Measurements from ENCODE around the gene BACH2.
"Not testable (repeated sequence)": the region's sequence is repeated elsewhere in the genome, so short reads cannot be mapped to it uniquely, and the experiment has no call there.

Gene BACH2

DNA sequence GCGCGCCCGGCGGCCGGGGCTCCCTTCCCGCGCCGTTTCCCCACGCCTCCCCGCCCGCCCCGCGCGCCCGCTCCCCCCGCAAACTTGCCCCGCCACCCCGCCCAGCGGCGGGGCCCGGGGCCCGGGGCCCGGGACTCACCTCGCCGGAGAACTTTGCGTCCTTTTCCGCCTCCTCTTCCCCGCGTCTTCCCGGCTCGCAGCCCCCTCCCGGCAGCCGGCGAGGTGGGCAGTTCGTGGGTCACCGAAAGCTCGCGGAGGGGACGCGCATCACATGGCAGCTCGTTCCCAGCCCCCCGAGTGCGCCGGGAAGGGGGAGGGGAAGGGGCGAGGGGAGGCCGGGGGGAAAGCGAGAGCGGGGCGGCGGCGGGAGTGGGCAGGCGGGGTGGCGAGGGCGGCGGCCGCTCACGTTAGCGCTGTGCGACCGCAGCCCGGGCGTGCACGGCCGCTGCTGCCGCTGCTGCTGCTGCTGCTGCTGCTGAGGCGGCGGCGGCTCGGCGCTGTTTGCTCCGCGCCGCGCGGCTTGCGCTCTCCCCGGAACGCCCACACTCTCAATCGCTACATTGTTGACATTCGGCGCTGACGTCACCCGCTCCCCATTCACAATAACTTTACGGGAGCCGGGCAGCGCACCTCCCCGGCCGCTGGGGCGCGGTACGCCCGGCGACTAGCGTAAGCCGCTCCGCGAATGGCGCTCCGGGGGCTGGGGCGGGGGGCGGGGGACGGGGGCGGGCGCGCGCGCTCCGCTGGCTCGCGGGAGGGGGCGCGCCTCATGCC, at the start of gene BACH2:
BACH2 (minus strand) TSS at position 503 of the 774 bp plus-strand sequence. CDS start 287,999 bp downstream, outside the sequence.
- DNase-seq (ENCODE audit: low read depth in 4 of 4, low spot score in 1 of 4): peak; percentile 84 to 96 (median 91)

DNA sequence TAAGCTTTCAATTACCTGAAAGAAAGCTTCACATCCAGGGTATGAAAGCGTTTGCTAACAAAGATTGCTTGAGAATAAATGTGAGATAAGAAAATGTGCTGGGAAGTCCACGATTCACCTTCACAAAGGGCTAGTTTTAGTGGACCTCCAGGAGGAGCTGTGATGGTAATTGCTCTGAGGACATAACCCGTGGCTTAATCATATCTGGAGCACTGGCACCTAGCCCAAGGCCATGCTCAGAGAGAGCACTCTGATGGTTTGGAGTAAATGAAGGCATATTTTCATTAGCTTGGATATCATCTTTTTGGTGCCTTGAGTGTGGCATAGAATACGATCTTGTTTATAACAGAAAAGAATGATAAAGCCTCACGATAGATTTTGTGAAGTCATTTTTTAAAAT, 46.9 kb upstream of the BACH2 start:
- no peak for DNase-seq (ENCODE audit: low read depth in 4 of 4, low spot score in 1 of 4)

DNA sequence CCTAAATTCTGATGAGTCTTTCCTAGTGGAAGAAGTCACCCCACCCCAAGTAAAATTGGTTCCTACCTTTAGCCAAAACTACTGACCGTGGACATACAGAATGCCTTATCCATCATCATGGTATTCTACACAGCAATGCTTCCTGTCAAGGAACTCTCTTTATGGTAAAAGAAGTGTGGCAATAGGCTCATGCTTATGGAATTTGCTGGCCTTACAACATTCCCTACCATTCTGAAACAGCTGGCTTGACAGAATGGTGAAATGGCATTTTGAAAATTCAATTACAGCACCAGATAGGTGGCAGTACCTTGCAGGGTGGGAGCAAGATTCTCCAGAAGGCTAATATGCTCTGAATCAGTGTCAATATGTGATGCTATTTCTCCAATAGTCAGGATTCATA, 41.8 kb upstream of the BACH2 start:
- DNase-seq (ENCODE audit: low read depth in 4 of 4, low spot score in 1 of 4): no peak

DNA sequence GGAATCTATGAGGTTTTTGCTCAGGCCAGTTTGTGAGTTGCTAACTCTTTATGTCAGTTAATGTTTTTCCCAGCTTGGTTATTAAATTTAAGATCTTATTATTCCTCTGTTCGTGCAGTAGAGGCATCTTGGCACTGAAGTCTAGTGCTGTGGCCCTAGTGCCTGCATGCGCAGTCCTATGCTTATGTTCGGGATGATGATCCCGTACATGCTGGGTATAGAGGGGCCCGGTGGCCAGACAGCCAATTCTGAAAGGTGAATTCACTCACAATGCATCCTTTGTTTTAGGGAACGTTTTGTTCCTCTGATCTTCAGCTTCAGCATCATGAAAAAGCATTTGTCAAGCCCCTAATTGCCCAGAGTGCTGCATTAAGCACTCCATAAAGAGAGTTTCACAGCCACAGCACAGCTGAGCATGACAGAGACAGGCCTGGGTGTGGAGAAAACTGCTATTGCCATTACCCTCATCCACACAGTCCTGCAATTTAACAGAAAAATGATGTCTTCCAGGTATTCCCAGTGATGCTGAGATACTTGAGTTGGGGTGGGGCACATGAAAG, 39.8 kb upstream of the BACH2 start:
- DNase-seq (ENCODE audit: low read depth in 4 of 4, low spot score in 1 of 4): no peak

DNA sequence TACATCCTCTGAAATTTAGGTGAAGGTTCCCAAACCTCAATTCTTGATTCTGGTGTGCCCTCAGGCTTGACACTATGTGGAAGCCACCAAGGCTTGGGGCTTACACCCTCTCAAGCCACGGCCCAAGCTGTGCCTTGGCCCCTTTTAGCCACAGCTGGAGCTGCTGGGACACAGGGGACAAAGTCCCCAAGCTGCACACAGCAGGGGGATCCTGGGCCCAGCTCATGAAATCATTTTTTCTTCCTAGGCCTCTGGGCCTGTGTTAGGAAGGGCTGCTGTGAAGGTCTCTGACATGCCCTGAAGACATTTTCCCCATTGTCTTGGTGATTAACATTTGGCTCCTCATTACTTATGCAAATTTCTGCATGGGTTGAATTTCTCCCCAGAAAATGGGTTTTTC, 37.3 kb upstream of the BACH2 start:
- DNase-seq (ENCODE audit: low read depth in 4 of 4, low spot score in 1 of 4): no peak

DNA sequence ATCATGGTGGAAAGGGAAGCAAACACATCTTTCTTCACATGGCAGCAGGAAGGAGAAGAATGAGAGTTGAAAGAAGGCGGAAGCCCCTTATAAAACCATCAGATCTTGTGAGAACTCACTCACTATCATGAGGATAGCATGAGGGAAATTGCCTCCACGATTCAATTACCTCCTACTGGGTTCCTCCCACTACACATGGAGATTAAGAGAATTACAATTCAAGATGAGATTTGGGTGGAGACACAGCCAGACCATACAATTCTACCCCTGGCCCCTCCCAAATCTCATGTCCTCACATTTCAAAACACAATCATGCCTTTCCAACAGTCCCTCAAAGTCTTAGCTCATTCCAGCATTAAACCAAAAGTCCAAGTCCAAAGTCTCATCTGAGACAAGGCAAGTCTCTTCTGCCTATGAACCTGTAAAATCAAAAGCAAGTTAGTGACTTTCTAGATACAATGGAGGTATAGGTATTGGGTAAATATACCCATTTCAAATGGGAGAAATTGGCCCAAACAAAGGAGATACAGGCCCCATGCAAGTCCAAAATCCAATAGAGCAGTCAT, 36.4 kb upstream of the BACH2 start:
- not testable (repeated sequence) for DNase-seq (ENCODE audit: low read depth in 4 of 4, low spot score in 1 of 4)

DNA sequence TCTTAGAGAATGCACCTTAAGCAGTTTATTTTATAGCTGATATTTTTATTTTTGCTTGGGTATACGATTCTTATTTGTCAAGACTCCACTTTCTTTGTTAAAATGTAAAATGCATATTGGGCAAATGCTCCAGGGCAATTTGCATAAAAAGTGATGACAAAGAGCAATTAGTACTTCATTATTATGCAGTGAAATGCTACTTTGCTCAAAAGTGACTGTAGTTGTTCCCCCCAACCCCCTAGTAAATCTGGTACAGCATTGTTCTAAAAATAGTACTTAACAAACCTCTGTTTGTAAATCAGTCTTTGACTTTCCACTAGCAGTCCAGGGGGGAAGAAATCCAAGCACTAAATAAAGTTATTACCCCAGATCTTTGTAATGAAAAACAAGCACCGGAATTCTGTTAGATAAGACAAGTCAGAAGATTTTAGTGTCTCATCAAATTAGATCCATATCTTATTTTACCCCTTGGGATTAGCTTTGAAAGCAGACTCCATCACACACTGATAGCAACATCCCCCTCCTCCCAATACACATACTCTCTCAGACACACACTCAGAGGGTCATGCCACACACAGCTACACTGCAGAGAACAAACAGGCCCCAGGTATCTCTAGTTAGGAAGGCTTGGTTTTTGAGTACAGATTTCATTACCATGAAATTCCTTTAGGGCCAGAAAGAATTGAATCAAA, 32.9 kb upstream of the BACH2 start:
- DNase-seq (ENCODE audit: low read depth in 4 of 4, low spot score in 1 of 4): no peak

DNA sequence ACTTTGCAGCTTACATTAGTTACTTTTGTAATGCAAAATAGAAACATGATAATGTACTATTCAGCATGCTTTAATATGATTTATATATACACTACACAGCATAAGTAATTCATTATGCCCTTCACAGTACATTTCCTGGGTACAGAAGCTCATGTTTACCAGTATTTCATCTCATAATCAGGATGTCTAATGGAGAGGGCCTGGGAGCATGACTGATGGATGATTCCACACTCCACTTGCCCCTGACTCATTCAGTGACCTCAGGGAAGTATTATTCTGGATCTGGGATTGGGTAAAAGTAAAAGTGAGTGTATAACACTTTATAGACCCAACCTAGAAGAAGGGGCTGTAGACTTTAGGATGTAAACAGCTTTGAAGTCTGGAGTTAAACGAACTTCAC, 31.4 kb upstream of the BACH2 start:
- DNase-seq (ENCODE audit: low read depth in 4 of 4, low spot score in 1 of 4): no peak

DNA sequence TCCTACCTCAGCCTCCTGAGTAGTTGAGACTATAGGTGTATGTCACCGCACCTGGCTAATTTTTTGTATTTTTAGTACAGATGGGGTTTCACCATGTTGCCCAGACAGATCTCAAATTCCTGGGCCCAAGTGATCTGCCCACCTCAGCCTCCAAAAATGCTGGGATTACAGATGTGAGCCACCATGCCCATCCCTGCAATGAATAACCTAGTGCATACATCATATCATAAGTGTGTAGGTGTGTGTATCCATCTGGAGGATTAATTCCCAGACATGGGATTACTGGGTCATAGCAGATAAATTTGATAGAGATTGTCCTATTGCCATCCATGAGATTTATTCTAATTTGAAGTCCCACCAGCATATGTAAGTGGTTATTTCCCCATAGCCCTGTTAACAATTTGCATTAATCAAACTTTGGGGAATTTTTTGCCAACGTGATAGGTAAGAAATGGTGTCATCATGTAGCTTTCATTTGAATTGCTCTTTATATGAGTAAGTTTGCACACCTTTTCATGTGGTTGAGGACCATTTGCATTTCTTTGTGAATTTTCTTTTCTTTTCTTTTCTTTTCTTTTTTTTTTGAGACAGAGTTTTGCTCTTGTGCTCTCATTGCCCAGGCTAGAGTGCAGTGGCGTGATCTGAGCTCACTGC, 29.9 kb upstream of the BACH2 start:
- no peak for DNase-seq (ENCODE audit: low read depth in 4 of 4, low spot score in 1 of 4)

DNA sequence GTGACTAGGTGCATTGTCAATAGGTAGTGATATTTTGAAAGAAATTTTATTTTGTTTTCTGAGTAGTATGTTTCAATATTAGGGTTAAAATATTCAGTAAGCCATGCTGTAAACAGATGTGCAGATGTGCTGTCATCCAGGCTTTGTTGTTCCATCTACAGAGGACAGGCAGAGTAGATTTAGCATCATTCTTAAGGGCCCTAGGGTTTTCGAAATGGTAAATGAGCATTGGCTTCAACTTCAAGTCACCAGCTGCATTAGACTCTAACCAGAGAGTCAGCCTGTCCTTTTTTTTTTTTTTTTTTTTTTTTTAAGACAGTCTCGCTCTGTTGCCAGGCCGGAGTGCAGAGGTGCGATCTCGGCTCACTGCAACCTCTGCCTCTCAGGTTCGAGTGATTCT, 27.1 kb upstream of the BACH2 start:
- no peak for DNase-seq (ENCODE audit: low read depth in 4 of 4, low spot score in 1 of 4)

DNA sequence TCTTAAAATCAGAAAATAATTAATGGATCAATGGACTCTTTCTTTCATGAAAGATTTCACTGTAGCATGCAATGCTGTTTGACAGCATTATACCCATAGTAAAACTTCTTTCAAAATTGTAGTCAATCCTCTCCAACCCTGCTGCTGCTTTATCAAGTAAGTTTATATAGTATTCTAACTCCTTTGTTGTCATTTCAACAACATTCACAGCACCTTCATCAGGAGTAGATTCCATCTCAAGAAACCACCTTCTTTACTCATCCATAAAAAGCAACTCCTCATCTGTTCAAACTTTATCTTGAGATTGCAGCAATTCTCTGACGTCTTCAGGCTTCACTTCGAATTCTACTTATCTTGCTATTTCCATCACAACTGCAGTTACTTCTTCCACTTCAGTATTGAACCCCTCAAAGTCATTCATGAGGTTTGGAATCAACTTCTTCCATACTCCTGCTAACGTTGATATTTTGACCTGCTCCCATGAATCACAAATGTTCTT, 26.4 kb upstream of the BACH2 start:
- no peak for DNase-seq (ENCODE audit: low read depth in 4 of 4, low spot score in 1 of 4)

DNA sequence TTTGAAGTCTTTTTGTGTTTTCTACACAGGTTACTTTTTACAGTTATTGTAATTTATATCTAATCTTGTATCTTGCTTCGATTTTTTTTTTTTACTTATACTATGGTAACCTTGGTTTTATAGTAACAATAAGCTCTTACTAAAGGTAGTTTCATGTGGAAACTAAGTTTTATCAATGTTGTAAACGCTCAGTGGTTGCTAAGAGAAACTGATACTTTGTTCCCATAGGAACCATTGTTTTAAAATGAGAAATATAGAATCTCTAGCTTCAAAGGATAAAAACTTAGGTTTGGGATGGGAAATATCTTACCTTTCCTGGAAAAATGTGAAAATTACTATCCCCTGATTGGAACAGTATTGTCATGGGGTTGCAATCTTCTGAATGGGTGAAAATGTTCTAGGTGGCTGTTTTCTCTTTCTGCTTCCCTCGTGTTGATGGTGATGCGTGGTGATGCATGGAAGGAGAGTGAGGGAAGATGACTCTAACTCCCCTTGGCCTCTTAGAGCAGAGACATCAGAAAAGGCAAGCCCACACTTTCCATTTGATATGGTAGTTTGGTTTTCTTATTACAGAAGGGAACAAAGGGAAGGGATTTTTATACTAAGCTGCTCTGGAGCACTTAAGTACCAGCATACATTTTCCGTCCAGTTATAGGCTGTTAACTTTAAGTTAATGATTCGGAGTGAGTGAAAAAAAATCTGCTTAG, 23.5 kb upstream of the BACH2 start:
- DNase-seq (ENCODE audit: low read depth in 4 of 4, low spot score in 1 of 4): peak in 1 of 4 experiments; percentile 23

DNA sequence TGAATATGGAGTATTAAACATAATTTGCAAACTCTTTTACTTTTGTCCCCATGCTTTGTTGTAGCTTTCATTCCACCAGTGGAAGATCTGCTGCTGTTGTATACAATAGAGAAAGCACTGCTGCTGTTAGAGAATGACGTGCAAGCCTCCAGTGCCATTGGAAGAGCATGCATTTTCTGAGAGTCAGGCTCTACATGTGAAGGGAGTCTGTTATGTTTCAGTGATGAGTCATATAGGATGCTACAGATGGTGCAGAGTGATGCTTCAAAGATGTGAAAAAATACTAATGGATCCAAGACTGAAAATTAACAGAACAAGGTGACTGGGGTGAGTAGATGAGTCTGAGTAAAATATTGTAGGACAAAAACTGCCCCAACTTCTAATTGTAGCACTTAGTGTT, 22.4 kb upstream of the BACH2 start:
- no peak for DNase-seq (ENCODE audit: low read depth in 4 of 4, low spot score in 1 of 4)

DNA sequence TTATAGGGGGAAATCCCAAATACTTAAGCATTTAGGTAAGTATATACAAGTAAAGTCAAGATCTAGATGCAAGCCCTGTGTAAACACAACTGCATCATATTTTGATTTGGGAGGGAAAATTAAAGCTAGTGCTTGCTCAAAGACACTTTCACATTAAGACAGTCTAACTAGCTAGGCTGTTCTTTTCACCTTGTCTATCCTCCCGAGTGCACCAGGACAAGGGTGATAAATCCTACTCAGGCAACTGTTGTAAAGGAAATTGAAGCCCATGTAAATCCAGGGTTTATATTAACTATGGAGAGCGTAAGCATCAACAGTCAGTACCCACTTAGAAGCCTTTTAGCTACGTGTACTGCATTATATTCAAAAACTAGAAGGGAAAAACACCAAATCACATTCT, 19.3 kb upstream of the BACH2 start:
- DNase-seq (ENCODE audit: low read depth in 4 of 4, low spot score in 1 of 4): no peak

DNA sequence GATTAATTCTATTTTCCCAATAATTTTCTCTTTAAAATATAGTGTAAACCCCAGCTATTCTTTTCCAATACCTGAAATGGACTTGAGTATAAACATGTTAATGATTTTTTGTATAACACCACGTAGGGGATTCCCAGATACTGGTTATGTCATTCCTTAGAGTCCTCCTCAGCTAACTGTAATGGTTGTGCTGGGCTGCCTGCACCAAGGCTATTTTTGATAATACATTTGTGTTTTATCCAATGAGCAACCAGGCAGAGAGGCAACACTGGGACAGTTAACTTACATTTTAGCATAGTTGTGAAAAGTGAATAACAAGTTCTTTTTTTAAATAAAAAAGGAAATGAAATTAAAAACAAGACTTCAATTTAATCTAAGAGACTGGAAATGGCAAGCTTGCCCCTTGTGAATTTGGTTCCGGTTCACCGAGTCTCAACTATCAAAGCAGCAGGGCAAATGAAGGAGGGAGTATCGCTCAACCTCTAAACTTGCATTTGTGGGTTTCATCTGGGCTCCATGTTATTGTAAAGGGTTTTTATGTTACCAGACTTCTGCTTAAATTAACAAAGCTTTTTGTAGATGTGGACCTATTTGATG, 18.8 kb upstream of the BACH2 start:
- no peak for DNase-seq (ENCODE audit: low read depth in 4 of 4, low spot score in 1 of 4)

DNA sequence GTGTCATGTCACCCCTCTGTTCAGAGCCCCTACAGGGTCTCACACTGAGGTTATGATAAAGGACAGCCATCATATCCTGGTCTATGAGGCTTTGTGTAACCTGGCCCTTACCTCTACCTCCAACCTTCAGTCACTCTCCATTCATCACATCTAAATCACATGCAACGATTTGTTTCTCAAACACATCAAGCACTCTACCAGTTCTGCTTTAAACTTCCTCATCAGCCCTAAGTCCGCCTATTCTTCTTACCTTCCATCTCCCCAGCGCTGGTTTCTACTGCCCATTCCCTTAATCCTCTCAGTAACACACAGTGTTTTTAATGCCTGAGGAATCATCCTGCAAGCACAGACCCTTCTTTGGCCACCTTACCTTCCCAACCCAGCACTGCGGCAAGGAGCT, 17.9 kb upstream of the BACH2 start:
- DNase-seq (ENCODE audit: low read depth in 4 of 4, low spot score in 1 of 4): no peak

DNA sequence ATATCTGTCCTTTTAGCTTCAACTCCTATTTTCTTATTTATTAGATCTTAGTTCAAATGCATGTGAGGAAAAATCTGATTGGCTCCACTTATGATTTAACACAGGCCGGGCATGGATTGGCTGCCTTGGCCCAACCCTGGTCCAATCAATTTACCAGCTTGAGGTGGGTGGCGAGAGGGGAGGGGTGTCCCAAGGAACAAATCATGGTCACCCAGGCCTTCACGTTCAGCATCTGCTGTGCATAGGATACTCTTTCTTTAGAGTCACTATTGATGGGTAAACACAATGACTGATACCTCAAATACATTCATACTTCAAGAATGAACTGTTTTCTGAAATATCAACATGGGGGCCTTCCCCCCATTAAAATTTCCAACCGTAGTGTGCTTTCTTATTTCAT, 14.9 kb upstream of the BACH2 start:
- DNase-seq (ENCODE audit: low read depth in 4 of 4, low spot score in 1 of 4): no peak

DNA sequence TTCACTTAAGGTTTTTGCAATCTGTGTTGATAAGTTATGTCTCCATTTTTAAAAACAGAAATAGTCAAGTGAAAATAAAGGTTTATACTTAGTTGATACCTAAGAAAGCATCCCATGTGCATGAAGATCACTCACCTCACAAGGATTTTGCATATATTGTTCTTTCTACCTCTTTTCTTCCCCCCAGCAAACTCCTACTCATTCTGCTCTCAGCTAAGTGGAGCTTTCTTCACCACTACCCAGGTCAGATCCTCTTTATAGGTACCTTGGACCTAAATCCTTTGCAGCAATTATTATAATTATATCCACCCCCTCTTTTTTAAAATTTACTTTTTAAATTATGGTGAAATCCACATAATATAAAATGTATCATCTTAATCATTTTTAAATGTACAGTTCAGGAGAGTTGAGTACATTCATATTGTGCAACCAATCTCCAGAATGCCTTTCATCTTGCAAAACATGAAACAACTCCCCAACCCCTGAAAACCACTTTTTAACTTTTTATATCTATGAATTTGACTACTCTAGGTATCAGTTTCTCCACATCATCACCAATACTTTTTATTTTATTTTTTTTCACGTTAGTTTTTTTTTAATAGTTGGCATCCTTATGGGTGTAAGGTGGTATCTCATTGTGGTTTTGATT, 9.3 kb upstream of the BACH2 start:
- DNase-seq (ENCODE audit: low read depth in 4 of 4, low spot score in 1 of 4): no peak

DNA sequence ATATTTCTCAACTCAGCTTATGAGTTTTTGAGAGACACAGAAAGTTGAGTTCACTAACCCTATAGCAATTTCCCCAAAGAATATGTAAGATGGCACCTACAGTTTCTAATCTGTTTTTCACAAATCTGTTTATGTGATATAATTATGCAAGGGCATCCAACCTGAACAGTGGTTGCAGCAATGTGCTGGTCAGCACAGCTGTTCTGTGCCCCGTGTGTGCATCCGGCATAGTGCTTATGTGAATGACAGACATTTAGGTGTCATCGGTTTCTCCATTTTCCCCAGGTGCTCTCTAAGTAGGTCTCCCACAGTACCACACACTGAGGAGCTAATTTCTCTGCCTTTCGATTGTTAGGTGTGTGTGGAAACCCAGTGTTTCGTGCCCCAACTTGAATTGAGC, 7.7 kb upstream of the BACH2 start:
- no peak for DNase-seq (ENCODE audit: low read depth in 4 of 4, low spot score in 1 of 4)

DNA sequence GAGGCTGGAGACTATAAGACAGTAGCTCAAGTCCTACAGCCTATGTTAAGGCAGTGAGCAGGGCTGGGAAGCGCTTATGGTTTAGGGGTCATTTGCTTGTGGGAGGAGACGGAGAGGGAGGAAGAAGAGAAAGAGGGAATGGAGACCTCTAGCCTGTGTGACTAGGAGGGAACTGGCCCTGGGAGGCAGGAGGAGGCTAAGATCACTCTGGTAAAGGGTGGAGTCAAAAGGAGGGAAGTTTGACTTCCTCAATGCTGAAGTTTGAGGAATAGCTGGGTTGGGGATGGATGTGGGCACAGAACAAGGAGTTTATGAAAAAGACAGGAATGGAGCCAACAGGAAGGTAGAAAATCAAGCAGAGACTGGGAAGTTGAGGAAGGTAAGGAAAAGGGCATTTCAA, 6.4 kb upstream of the BACH2 start:
- DNase-seq (ENCODE audit: low read depth in 4 of 4, low spot score in 1 of 4): no peak
